ENCODE measurements around the gene SGTA. TPM values are rescaled to one million over a fixed set of nuclear protein-coding genes. Genes with fewer than 3 reads are reported as not detected.
A peak's percentile ranks its signal among the peaks of the same experiment; 100 is the strongest.

Gene SGTA
- total RNA-seq: 10 to 100 TPM; 16.7 to 23.2 TPM
- 10 to 100 TPM; 18.9 to 38.4 TPM for polyA plus RNA-seq

GRCh38 chr19:2782936-2783780 is at the start of gene SGTA:
SGTA (minus strand) TSS chr19:2783273; CDS start chr19:2769068, 14,205 bp downstream.
- peak within 1 kb of the TSS; percentile 83 to 87 for H3K27ac ChIP-seq (ENCODE audit: low read depth in 1 of 2, low read length in 2 of 2)
- peak within 1 kb of the TSS; percentile 85 to 96 for H3K9ac ChIP-seq (ENCODE audit: low read depth in 1 of 2, low read length in 2 of 2)
- H3K4me1 ChIP-seq (ENCODE audit: control insufficient read depth in 4 of 4, insufficient read depth in 4 of 4, low read length in 3 of 4): peaks cover 1 to 41% (median 30%) of the 10 kb centered on the region in 4 donors
- H3K36me3 ChIP-seq (ENCODE audit: control insufficient read depth in 4 of 4, insufficient read depth in 3 of 4, low read depth in 1 of 4, low read length in 3 of 4): no peaks in the 10 kb centered on the region
- TF ChIP-seq JUND (IDR thresholded peaks at IDR 0.05) (no peak), ATF3 (IDR thresholded peaks at IDR 0.05) (peak; percentile 68), RAD21 (IDR thresholded peaks at IDR 0.05) (peak in 1 of 2 donors; percentile 29), CTCF (IDR thresholded peaks at IDR 0.05; ENCODE audit: low read depth, low read length, missing input control) (peak; percentile 64), HNF4G (IDR thresholded peaks at IDR 0.05) (no peak), FOXA2 (IDR thresholded peaks at IDR 0.05) (peak; percentile 20), YY1 (IDR thresholded peaks at IDR 0.05) (peak; percentile 97), HNF4A (conservative IDR thresholded peaks at IDR 0.05) (peak; percentile 50 to 74), REST (IDR thresholded peaks at IDR 0.05) (peak; percentile 59), NR2F2 (IDR thresholded peaks at IDR 0.05) (peak; percentile 97), GABPA (IDR thresholded peaks at IDR 0.05 in 1 of 2, conservative IDR thresholded peaks at IDR 0.05 in 1 of 2) (peak; percentile 87 to 97), EGR1 (IDR thresholded peaks at IDR 0.05; ENCODE audit: low read depth in 2 of 2) (peak in 1 of 2 donors; percentile 45), TAF1 (conservative IDR thresholded peaks at IDR 0.05) (no peak), FOXA1 (IDR thresholded peaks at IDR 0.05) (no peak), SP1 (IDR thresholded peaks at IDR 0.05) (peak; percentile 80), MAX (IDR thresholded peaks at IDR 0.05) (peak; percentile 94), RXRA (IDR thresholded peaks at IDR 0.05) (peak; percentile 80 to 81), ZBTB33 (IDR thresholded peaks at IDR 0.05) (peak; percentile 53)
- H3K4me3 ChIP-seq (ENCODE audit: low read depth in 1 of 3, low read length in 3 of 3): peak within 1 kb of the TSS; percentile 80 to 88 (median 87)
- no peaks in the 10 kb centered on the region for H3K27me3 ChIP-seq (ENCODE audit: control insufficient read depth in 4 of 4, insufficient read depth in 4 of 4, low read length in 3 of 4)
- WGBS: under 1% methylated on average over 68 of the region's 68 CpGs
- peak; percentile 97 for DNase-seq (ENCODE audit: low spot score)
- no peaks in the 10 kb centered on the region for H3K9me3 ChIP-seq (ENCODE audit: control insufficient read depth in 4 of 4, low read length in 3 of 4)
